Peyer's patch (tissue), 4 donors: ENCODE results near the gene FRMD5. TPM values are rescaled to one million over a fixed set of nuclear protein-coding genes. Genes with fewer than 3 reads are reported as not detected.

Experiments
- DNase-seq, 3 donors: peaks; one replicate each; pipeline ENCODE4 v3.0.0-alpha.2; 2017 to 2019
- H3K27ac ChIP-seq, 4 donors: fragments of 200-600 bp; sonication (generic); one replicate each; pipeline ENCODE4 v1.5.1; 2016 to 2019
- H3K27me3 ChIP-seq, 2 donors: fragments of 200-600 bp; sonication (generic); one replicate each; pipeline ENCODE4 v1.5.1; 2019
- H3K36me3 ChIP-seq, 3 donors: fragments of 200-600 bp; sonication (generic); one replicate each; pipeline ENCODE4 v1.5.1; 2016 to 2019
- H3K4me1 ChIP-seq, 4 donors: fragments of 200-600 bp; sonication (generic); one replicate each; pipeline ENCODE4 v1.5.1; 2016 to 2019
- H3K4me3 ChIP-seq, 4 donors: fragments of 200-600 bp; sonication (generic); 1 replicate in 3 of 4; 2 replicates in 1 of 4; pipeline ENCODE4 v1.5.1; 2016 to 2019; ENCODE audit warnings: mild to moderate bottlenecking in 1 of 4
- H3K9me3 ChIP-seq, 4 donors: fragments of 200-600 bp; sonication (generic); one replicate each; pipeline ENCODE4 v1.5.1; 2016 to 2019; ENCODE audit warnings: mild to moderate bottlenecking in 1 of 4
- CTCF ChIP-seq, 6 experiments: fragments of 450-650 bp in 4 of 6; fragments of 200-600 bp in 2 of 6; sonication (generic) in 1 of 6; IDR thresholded peaks; one replicate each; pipeline ENCODE4 v1.5.1; 2017 to 2019; ENCODE audit warnings: antibody characterized with exemption in 6 of 6, mild to moderate bottlenecking in 3 of 6, moderate library complexity in 1 of 6
- POLR2A ChIP-seq, 2 donors: fragments of 450-650 bp; IDR thresholded peaks; one replicate each; pipeline ENCODE4 v1.5.1; 2017; ENCODE audit warnings: antibody characterized with exemption in 2 of 2, mild to moderate bottlenecking in 2 of 2, moderate library complexity in 2 of 2
- total RNA-seq, 4 donors: library from RNA; depleted of rRNA; stranded (reverse); fragments of >200 nt; gene quantifications; one replicate each; pipeline ENCODE4 v1.1.0, GENCODE V29; 2016

The FRMD5 gene
- total RNA-seq, 4 donors from 2014 or later: 0.54 to 5.0 (median 0.57) TPM; not detected in 1

GRCh38 chr15:43969802-43970375 lies 225.2 kb downstream of the FRMD5 start:
- no peak overlapping the region for H3K27ac ChIP-seq
- H3K4me3 ChIP-seq: no peak overlapping the region
- no peak for TF ChIP-seq POLR2A (IDR thresholded peaks at IDR 0.05)
- H3K9me3 ChIP-seq: no peaks in the 10 kb centered on the region
- no peaks in the 10 kb centered on the region for H3K4me1 ChIP-seq
- no peaks in the 10 kb centered on the region for H3K36me3 ChIP-seq
- H3K27me3 ChIP-seq: no peaks in the 10 kb centered on the region
- DNase-seq: no peak

GRCh38 chr15:43968551-43968950 lies 226.5 kb downstream of the FRMD5 start:
- H3K27me3 ChIP-seq: no peaks in the 10 kb centered on the region
- H3K27ac ChIP-seq: no peak overlapping the region
- DNase-seq: no peak
- no peaks in the 10 kb centered on the region for H3K9me3 ChIP-seq
- no peaks in the 10 kb centered on the region for H3K36me3 ChIP-seq
- H3K4me1 ChIP-seq: no peaks in the 10 kb centered on the region
- no peak for TF ChIP-seq POLR2A (IDR thresholded peaks at IDR 0.05)
- TF ChIP-seq CTCF (IDR thresholded peaks at IDR 0.05): no peak
- H3K4me3 ChIP-seq: no peak overlapping the region

- H3K36me3 ChIP-seq: no peaks in the 10 kb centered on the region
- no peak for DNase-seq
- H3K27me3 ChIP-seq: no peaks in the 10 kb centered on the region
- H3K4me1 ChIP-seq: no peaks in the 10 kb centered on the region
- no peak for TF ChIP-seq CTCF (IDR thresholded peaks at IDR 0.05)
- TF ChIP-seq POLR2A (IDR thresholded peaks at IDR 0.05): no peak
- H3K9me3 ChIP-seq: no peaks in the 10 kb centered on the region
- H3K27ac ChIP-seq: no peak overlapping the region
- H3K4me3 ChIP-seq: no peak overlapping the region
Measured at GRCh38 chr15:43966646-43967045, 228.4 kb downstream of the FRMD5 start.

DNA sequence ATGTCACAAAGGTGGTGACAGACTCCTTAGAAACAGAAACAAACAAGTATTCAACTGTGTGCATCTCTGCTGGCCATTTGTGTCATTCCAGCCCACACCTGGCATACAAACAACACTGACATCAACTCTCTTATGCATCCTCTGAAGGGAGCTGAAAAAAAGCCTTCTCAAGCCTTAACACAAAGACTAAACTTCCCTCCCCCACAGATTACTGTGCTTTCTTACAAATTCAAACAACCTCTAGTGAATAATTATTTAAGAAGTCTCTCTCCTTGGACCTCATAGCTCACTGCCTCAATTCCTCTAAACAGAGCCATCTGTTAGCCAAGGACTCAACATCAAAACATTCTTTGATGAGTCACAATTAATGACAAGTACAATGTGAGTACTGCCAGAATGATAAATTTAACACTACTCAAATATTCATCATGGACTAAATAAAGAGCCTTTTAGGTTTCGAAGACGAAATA lies 236.2 kb downstream of the FRMD5 start:
- no peak for DNase-seq
- Histone ChIP-seq H3K9me3 (no peaks in the 10 kb centered on the region), H3K27ac (no peak overlapping the region), H3K4me1 (no peaks in the 10 kb centered on the region), H3K27me3 (no peaks in the 10 kb centered on the region), H3K4me3 (no peak overlapping the region), H3K36me3 (no peaks in the 10 kb centered on the region)
- TF ChIP-seq POLR2A (IDR thresholded peaks at IDR 0.05): no peak
- TF ChIP-seq CTCF (IDR thresholded peaks at IDR 0.05): no peak

DNA sequence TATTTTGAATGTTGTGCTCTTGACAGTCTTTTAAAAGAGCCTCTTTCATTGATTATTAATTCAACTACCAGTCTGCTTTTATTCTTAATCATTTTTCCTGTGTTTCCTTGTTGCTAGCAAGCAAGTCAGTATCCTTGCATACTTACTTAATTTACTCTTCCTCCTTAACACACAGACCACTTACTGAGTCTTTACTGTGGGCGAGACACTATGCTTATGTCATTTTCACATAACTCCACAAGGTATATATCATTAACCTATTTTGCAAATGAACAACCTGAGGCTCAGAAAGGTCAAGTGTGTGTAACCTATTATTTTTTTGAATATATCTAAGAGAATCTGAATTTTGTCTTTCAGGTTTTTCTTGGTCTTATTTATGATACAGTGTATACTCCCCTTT lies 237.3 kb downstream of the FRMD5 start:
- no peak overlapping the region for H3K4me3 ChIP-seq
- DNase-seq: no peak
- no peaks in the 10 kb centered on the region for H3K4me1 ChIP-seq
- H3K36me3 ChIP-seq: no peaks in the 10 kb centered on the region
- no peak overlapping the region for H3K27ac ChIP-seq
- H3K27me3 ChIP-seq: no peaks in the 10 kb centered on the region
- H3K9me3 ChIP-seq: no peaks in the 10 kb centered on the region
- TF ChIP-seq POLR2A (IDR thresholded peaks at IDR 0.05) (no peak), CTCF (IDR thresholded peaks at IDR 0.05) (no peak)

DNA sequence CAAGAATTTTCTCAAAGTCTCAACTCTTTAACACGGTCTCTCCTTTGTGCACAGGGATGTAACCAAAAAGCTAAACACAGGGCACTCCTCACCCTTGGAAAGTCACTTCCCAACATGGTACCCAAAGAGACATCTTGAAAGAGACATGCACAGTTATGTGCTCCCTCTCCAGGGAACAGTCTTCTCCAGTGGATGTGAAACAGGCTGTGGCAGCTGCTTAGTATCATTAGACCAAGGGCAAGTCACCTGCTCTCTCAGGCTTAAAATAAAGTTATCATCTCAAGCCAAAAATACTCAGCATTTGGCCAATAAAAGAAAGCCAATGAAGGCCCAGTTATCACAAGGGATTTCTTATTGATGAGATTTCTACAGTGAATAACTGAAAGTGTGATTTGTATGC lies 239.9 kb downstream of the FRMD5 start:
- Histone ChIP-seq H3K4me3 (no peak overlapping the region), H3K36me3 (no peaks in the 10 kb centered on the region), H3K4me1 (no peaks in the 10 kb centered on the region), H3K27ac (no peak overlapping the region), H3K9me3 (no peaks in the 10 kb centered on the region), H3K27me3 (no peaks in the 10 kb centered on the region)
- DNase-seq: no peak
- TF ChIP-seq CTCF (IDR thresholded peaks at IDR 0.05) (no peak), POLR2A (IDR thresholded peaks at IDR 0.05) (no peak)
